Umbilical cord (tissue), 2 donors: ENCODE data around the gene RASAL2. TPM values are rescaled to one million over a fixed set of nuclear protein-coding genes. Genes with fewer than 3 reads are reported as not detected.
"Not testable (repeated sequence)": the region's sequence is repeated elsewhere in the genome, so short reads cannot be mapped to it uniquely, and the experiment has no call there.

ENCODE experiments used
- DNase-seq: peaks from one replicate; pipeline ENCODE4 v3.0.0-alpha.2; 2015; ENCODE audit warnings: low spot score
- total RNA-seq: library from RNA; depleted of rRNA; stranded (reverse); fragments of >200 nt; gene quantifications from one replicate; pipeline ENCODE4 v1.2.3, GENCODE V29; 2014; ENCODE audit warnings: low replicate concordance; ENCODE audit not compliant: insufficient read depth

RASAL2 gene
- total RNA-seq, 1 donor from 2014 or later: 40.7 TPM

DNA sequence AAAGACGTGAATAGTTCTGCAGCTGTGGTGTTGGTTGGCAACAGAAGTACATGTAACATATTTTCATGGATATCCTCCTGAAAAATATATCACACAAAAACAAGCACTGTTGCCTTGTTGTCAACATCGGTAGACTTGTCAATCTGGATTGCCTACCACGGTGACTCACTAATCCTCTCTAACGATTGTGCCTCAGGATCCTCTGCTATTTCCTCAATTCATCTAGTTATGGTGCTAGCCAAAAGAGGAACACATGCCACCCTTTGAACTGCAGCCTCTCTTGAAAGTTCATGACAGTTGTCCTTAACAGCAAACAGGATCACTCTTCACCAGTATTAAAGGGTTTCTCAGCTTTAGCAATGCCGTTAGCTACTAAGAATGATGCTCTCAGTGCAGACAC, 25.7 kb downstream of the RASAL2 start:
- no peak for DNase-seq

GRCh38 chr1:178120088-178120487, 26.2 kb downstream of the RASAL2 start:
- no peak for DNase-seq

DNA sequence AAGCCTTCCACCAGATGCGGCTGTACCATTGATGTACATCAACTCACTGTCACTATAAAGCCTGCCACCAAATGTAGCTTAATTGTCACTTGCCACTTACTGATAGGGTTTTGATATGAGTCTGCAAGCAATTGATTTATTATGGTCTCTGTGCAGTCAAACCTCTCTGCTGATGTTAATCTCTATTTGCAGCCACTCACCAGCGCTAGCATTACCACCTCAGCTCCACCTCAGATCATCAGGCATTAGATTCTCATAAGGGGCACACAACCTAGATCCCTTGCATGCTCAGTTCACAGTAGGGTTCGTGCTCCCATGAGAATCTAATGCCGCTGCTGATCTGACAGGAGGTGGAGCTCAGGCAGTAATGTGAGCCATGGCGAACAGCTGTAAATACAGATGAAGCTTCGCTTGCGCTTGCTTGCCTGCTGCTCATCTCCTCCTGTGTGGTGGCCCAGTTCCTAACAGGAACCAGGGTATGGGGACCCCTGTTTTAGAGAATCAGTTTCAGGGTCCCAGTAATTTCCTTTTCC, 26.7 kb downstream of the RASAL2 start:
- not testable (repeated sequence) for DNase-seq

DNA sequence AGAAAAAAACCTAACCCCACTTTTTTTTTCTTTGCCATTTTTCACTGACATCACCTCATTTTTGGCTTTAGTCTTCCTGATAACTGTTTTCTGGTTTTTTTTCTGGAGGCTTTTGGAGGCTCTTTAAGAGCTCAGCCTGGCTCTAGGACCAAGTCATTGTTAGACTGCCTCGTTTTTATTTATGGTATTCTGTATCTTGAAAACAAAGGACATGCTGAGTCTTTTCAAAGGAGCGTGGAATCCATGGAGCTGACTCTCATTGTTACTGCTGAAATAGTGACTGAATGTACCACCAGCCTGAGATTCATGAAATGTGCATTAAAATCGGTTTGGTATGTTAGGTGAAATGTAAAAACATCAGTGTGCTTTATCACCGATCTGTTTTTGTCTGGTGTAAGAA, 28.0 kb downstream of the RASAL2 start:
- DNase-seq: no peak

DNA sequence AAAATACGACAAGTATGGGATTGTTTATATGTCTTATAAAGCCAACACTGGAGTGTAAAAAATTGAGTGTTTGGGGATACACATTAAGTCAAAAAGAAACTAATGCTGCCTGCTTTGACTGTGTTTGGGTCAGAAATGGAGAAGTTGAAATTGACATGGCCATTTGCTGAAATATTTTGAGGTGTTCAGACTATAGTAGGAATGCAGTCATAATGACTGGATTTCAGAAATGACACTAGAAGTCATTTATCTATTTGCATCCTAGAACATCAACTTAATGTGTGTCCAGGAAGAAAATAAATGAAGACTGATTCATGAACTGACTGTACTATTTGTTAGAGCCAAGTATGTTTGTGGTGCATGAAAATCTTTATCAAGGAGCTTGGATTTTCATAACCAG, 28.4 kb downstream of the RASAL2 start:
- no peak for DNase-seq

DNA sequence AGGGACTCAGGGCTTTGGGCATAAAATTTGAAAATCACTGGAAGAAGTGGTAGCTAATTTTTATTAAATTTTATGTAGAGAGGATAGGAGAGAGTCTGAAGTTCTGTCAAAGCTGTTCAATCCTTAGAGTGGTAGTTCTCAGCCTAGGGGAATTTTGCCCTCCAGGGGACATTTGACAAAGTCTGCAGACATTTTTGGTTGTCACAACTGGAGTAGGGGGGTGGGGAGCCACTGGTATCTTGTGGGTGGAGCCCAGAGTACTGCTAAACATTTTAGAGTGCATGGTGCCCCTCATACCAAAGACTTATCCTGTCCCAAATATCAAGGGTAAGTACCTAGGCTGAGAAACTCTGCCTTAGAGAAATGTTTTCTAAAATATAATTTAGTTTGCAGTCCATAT, 30.2 kb downstream of the RASAL2 start:
- DNase-seq: no peak

- DNase-seq: no peak
These were observed 32.4 kb downstream of the RASAL2 start for GRCh38 chr1:178126261-178126660.

GRCh38 chr1:178126741-178127185, 32.9 kb downstream of the RASAL2 start:
- DNase-seq: no peak

DNA sequence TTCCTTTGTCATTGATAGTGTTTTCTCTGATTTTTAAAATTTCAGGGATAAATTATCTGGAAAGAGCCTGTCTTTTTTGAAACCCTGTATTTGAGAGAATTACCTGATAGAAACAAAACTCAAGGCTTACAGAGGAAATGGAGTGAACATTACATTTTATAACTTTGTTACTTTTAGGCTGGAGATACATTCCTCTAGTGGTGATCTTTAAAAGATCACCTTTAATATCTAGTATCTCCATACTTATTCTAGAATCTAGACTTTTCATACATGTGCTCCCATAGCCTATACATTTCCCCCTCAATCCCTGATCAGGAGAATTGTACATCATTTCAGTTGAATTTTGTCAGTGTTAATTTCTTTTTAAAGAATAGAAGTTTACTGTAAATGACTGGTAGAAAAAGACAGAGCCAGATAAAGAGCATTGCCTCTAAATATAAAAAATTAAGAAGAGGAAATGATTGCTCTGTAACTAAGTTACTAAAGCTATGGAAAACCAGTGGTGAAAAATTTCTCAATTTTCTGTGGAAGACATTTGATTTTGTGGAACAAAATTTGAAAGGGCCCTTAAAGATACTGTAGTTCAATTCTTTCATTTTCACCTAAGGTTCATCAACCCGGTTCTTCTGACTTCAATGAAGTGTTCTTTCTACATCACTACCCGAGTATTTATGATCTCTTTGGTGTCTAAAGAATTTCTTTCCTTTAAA, 33.7 kb downstream of the RASAL2 start:
- no peak for DNase-seq

DNA sequence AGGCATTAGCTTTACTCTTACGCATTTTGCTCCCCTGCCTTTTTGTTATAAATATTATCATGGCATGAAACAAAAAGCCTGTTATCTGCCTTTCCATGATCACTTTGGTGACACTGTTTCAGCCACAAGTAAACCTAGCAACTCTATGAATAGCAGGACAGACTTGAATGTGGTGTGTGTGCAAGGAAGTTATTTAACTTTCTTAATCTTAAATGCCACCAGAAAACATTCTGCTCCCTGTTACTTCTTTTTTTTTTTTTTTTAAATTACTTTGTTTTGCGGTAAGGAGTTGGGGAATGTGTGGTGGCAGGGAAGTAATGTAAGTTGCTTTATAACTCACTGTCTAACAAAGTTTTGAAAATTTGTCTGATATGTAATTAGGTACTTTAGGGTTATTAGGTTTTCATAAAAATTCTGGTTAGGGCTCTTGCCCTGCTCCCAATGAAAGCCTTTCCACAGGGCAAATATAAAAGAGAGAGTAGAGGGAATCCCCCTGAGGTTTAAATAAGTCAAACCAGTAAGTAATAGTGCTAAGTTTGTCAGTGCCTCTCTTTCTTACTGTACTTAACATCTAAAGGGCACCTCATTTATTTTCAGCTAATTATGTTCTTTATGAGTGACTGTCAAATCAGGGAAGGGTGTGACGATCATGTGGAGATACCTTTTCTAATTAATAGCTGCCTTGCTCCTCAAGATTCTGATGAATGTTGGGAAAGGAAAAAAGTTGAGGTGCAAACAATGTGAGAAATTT, 39.5 kb downstream of the RASAL2 start:
- DNase-seq: no peak

GRCh38 chr1:178134061-178134460, 40.2 kb downstream of the RASAL2 start:
- DNase-seq: peak; percentile 36

GRCh38 chr1:178137238-178137637, 43.3 kb downstream of the RASAL2 start:
- peak; percentile 65 for DNase-seq

GRCh38 chr1:178142806-178143205, 48.9 kb downstream of the RASAL2 start:
- peak; percentile 63 for DNase-seq

GRCh38 chr1:178143730-178144690, 50.1 kb downstream of the RASAL2 start:
- no peak for DNase-seq

DNA sequence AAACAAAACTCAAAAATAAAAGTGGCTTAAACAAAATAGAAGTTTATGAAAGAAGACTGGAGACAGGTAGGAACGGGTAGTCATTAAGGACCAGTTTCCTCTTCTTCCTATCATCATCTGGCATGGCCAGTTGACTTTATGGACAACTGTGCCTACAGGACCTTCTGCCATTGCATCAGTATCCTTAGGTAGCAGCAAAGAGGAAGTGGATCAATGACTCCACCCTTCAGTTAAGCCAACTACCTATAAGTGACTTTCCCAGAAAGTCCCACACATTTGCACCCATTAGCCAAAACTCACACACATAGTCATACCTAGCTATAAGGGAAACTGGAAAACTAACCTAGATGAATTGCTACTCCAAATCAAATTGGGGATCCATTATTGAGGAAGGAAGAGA, 51.7 kb downstream of the RASAL2 start:
- no peak for DNase-seq

GRCh38 chr1:178146436-178146835, 52.5 kb downstream of the RASAL2 start:
- DNase-seq: no peak

- DNase-seq: no peak
These were observed 56.7 kb downstream of the RASAL2 start for GRCh38 chr1:178150610-178151009.

DNA sequence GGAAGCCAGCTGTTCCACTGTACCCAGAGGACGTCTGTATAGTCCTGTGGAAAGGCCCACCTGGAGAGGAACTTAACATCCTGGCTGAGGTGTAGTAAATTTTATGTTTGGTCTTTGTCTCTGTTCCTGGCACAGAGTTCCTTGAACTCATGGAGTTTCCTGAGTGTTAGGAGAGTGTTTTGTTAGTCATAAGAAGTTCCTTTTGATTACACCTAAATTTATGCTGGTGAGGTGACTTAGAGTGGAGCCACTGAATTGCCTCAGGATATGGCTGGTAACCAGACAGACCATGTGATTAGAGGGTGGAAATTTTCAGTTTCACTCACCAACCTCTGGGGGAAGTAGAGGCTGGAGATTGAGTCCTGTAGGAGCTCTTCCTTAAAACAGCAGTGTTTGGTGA, 57.9 kb downstream of the RASAL2 start:
- no peak for DNase-seq

- DNase-seq: peak; percentile 10
These were observed 61.8 kb downstream of the RASAL2 start for GRCh38 chr1:178155481-178156255.

DNA sequence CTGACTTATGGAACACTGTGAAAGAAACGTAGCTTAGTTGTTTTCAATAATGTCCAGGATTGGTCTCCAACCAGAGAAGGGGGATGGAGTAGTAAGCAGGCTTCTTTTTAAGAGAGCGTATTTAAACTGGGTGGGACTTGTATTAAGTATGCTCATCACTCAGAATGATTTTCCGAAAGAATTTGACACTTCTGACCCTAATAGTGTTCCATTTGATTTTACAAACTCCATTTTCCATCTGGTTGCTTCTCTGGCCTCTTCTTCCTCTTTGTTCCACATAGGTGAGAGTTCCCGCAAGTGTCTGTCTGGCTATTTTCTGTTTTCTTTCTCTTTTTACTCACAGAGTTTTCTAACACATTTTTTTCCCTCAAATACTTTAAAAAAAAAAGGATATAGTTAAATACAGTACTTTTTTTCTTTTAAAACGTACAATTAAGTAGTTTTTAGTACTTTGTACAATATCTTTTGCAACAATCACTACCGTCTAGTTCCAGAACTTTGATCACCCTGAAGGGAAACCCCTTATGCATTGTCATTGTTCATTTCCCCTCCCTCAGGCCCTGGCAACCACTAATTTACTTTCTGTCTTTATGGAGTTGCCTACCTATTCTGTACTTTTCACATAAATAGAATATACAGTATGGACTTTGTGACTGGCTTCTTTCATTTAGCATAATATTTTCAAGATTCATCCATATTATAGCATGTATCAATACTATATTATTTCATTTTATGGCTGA, 67.0 kb downstream of the RASAL2 start:
- DNase-seq: no peak
